ENCODE measurements around the gene ANKLE2.

ANKLE2 gene

GRCh38 chr12:132715874-132716273 is 45.8 kb downstream of the ANKLE2 start:
- peaks cover 42% of the 10 kb centered on the region for H3K36me3 ChIP-seq (ENCODE audit: control insufficient read depth, insufficient read depth, low read length)
- no peak overlapping the region for H3K4me3 ChIP-seq (ENCODE audit: low read depth, low read length)

GRCh38 chr12:132713123-132713522 is 48.5 kb downstream of the ANKLE2 start:
- Histone ChIP-seq H3K9ac (ENCODE audit: low read depth, low read length) (no peak overlapping the region), H3K36me3 (ENCODE audit: control insufficient read depth, insufficient read depth, low read length) (peaks cover 24% of the 10 kb centered on the region), H3K9me3 (ENCODE audit: control insufficient read depth, insufficient read depth, low read length) (no peaks in the 10 kb centered on the region), H3K4me3 (ENCODE audit: low read depth, low read length) (no peak overlapping the region), H3K27me3 (ENCODE audit: control insufficient read depth, insufficient read depth, low read length) (no peaks in the 10 kb centered on the region), H3K4me1 (ENCODE audit: control insufficient read depth, insufficient read depth, low read length) (no peaks in the 10 kb centered on the region)

More at GRCh38 chr12:132715874-132716273, 45.8 kb downstream of the ANKLE2 start:
- Histone ChIP-seq H3K9me3 (ENCODE audit: control insufficient read depth, insufficient read depth, low read length) (no peaks in the 10 kb centered on the region), H3K9ac (ENCODE audit: low read depth, low read length) (no peak overlapping the region), H3K27me3 (ENCODE audit: control insufficient read depth, insufficient read depth, low read length) (no peaks in the 10 kb centered on the region), H3K4me1 (ENCODE audit: control insufficient read depth, insufficient read depth, low read length) (no peaks in the 10 kb centered on the region)

GRCh38 chr12:132711080-132711843 is 50.4 kb downstream of the ANKLE2 start:
- peak overlapping the region; percentile 70 for H3K4me3 ChIP-seq (ENCODE audit: low read depth, low read length)
- H3K27me3 ChIP-seq (ENCODE audit: control insufficient read depth, insufficient read depth, low read length): no peaks in the 10 kb centered on the region

GRCh38 chr12:132710405-132711079 is 51.1 kb downstream of the ANKLE2 start, which contains the start of gene PGAM5:
Gene PGAM5 (plus strand): TSS chr12:132710842. CDS start chr12:132710877, 35 bp downstream.
- Histone ChIP-seq H3K4me1 (ENCODE audit: control insufficient read depth, insufficient read depth, low read length) (no peaks in the 10 kb centered on the region), H3K4me3 (ENCODE audit: low read depth, low read length) (peak within 1 kb of the TSS; percentile 70), H3K9me3 (ENCODE audit: control insufficient read depth, insufficient read depth, low read length) (no peaks in the 10 kb centered on the region), H3K27me3 (ENCODE audit: control insufficient read depth, insufficient read depth, low read length) (no peaks in the 10 kb centered on the region), H3K36me3 (ENCODE audit: control insufficient read depth, insufficient read depth, low read length) (peaks cover 9% of the 10 kb centered on the region), H3K9ac (ENCODE audit: low read depth, low read length) (peak within 1 kb of the TSS; percentile 73)

More at GRCh38 chr12:132711080-132711843, 50.4 kb downstream of the ANKLE2 start:
- no peaks in the 10 kb centered on the region for H3K9me3 ChIP-seq (ENCODE audit: control insufficient read depth, insufficient read depth, low read length)
- H3K9ac ChIP-seq (ENCODE audit: low read depth, low read length): peak overlapping the region; percentile 60
- no peaks in the 10 kb centered on the region for H3K4me1 ChIP-seq (ENCODE audit: control insufficient read depth, insufficient read depth, low read length)
- peaks cover 9% of the 10 kb centered on the region for H3K36me3 ChIP-seq (ENCODE audit: control insufficient read depth, insufficient read depth, low read length)

GRCh38 chr12:132710043-132710404 is 51.6 kb downstream of the ANKLE2 start:
- Histone ChIP-seq H3K36me3 (ENCODE audit: control insufficient read depth, insufficient read depth, low read length) (peaks cover 8% of the 10 kb centered on the region), H3K27me3 (ENCODE audit: control insufficient read depth, insufficient read depth, low read length) (no peaks in the 10 kb centered on the region), H3K9ac (ENCODE audit: low read depth, low read length) (peak overlapping the region; percentile 73), H3K4me3 (ENCODE audit: low read depth, low read length) (peak overlapping the region; percentile 70), H3K9me3 (ENCODE audit: control insufficient read depth, insufficient read depth, low read length) (no peaks in the 10 kb centered on the region), H3K4me1 (ENCODE audit: control insufficient read depth, insufficient read depth, low read length) (no peaks in the 10 kb centered on the region)

GRCh38 chr12:132708150-132708549 is 53.5 kb downstream of the ANKLE2 start:
- Histone ChIP-seq H3K9me3 (ENCODE audit: control insufficient read depth, insufficient read depth, low read length) (no peaks in the 10 kb centered on the region), H3K4me3 (ENCODE audit: low read depth, low read length) (no peak overlapping the region), H3K9ac (ENCODE audit: low read depth, low read length) (no peak overlapping the region), H3K27me3 (ENCODE audit: control insufficient read depth, insufficient read depth, low read length) (no peaks in the 10 kb centered on the region), H3K36me3 (ENCODE audit: control insufficient read depth, insufficient read depth, low read length) (peaks cover 3% of the 10 kb centered on the region), H3K4me1 (ENCODE audit: control insufficient read depth, insufficient read depth, low read length) (no peaks in the 10 kb centered on the region)

GRCh38 chr12:132707241-132707640 is 54.4 kb downstream of the ANKLE2 start:
- Histone ChIP-seq H3K9me3 (ENCODE audit: control insufficient read depth, insufficient read depth, low read length) (no peaks in the 10 kb centered on the region), H3K27me3 (ENCODE audit: control insufficient read depth, insufficient read depth, low read length) (no peaks in the 10 kb centered on the region), H3K9ac (ENCODE audit: low read depth, low read length) (no peak overlapping the region), H3K36me3 (ENCODE audit: control insufficient read depth, insufficient read depth, low read length) (peaks cover 3% of the 10 kb centered on the region), H3K4me3 (ENCODE audit: low read depth, low read length) (no peak overlapping the region), H3K4me1 (ENCODE audit: control insufficient read depth, insufficient read depth, low read length) (no peaks in the 10 kb centered on the region)

GRCh38 chr12:132703641-132704040 is 58.0 kb downstream of the ANKLE2 start:
- no peaks in the 10 kb centered on the region for H3K27me3 ChIP-seq (ENCODE audit: control insufficient read depth, insufficient read depth, low read length)
- no peaks in the 10 kb centered on the region for H3K9me3 ChIP-seq (ENCODE audit: control insufficient read depth, insufficient read depth, low read length)
- H3K36me3 ChIP-seq (ENCODE audit: control insufficient read depth, insufficient read depth, low read length): peaks cover 5% of the 10 kb centered on the region
- H3K4me1 ChIP-seq (ENCODE audit: control insufficient read depth, insufficient read depth, low read length): no peaks in the 10 kb centered on the region
- no peak overlapping the region for H3K4me3 ChIP-seq (ENCODE audit: low read depth, low read length)
- H3K9ac ChIP-seq (ENCODE audit: low read depth, low read length): peak overlapping the region; percentile 24

- Histone ChIP-seq H3K4me1 (ENCODE audit: control insufficient read depth, insufficient read depth, low read length) (no peaks in the 10 kb centered on the region), H3K9ac (ENCODE audit: low read depth, low read length) (no peak overlapping the region), H3K36me3 (ENCODE audit: control insufficient read depth, insufficient read depth, low read length) (peaks cover 5% of the 10 kb centered on the region), H3K27me3 (ENCODE audit: control insufficient read depth, insufficient read depth, low read length) (no peaks in the 10 kb centered on the region), H3K9me3 (ENCODE audit: control insufficient read depth, insufficient read depth, low read length) (no peaks in the 10 kb centered on the region), H3K4me3 (ENCODE audit: low read depth, low read length) (no peak overlapping the region)
These were observed 59.0 kb downstream of the ANKLE2 start for GRCh38 chr12:132702640-132703039.

- Histone ChIP-seq H3K27me3 (ENCODE audit: control insufficient read depth, insufficient read depth, low read length) (no peaks in the 10 kb centered on the region), H3K4me3 (ENCODE audit: low read depth, low read length) (no peak overlapping the region), H3K36me3 (ENCODE audit: control insufficient read depth, insufficient read depth, low read length) (peaks cover 12% of the 10 kb centered on the region), H3K9ac (ENCODE audit: low read depth, low read length) (no peak overlapping the region), H3K9me3 (ENCODE audit: control insufficient read depth, insufficient read depth, low read length) (no peaks in the 10 kb centered on the region), H3K4me1 (ENCODE audit: control insufficient read depth, insufficient read depth, low read length) (no peaks in the 10 kb centered on the region)
These were observed 61.3 kb downstream of the ANKLE2 start for GRCh38 chr12:132700212-132700822.

GRCh38 chr12:132698341-132698740 is 63.3 kb downstream of the ANKLE2 start:
- H3K4me3 ChIP-seq (ENCODE audit: low read depth, low read length): no peak overlapping the region
- no peaks in the 10 kb centered on the region for H3K9me3 ChIP-seq (ENCODE audit: control insufficient read depth, insufficient read depth, low read length)
- no peak overlapping the region for H3K9ac ChIP-seq (ENCODE audit: low read depth, low read length)
- H3K27me3 ChIP-seq (ENCODE audit: control insufficient read depth, insufficient read depth, low read length): no peaks in the 10 kb centered on the region
- no peaks in the 10 kb centered on the region for H3K4me1 ChIP-seq (ENCODE audit: control insufficient read depth, insufficient read depth, low read length)
- peaks cover 12% of the 10 kb centered on the region for H3K36me3 ChIP-seq (ENCODE audit: control insufficient read depth, insufficient read depth, low read length)
